Peyer's patch (tissue), 4 donors: ENCODE results near the gene PLAGL2.

Experiments used
- POLR2A ChIP-seq, 2 donors: fragments of 450-650 bp; IDR thresholded peaks; one replicate each; pipeline ENCODE4 v1.5.1; 2017; ENCODE audit warnings: antibody characterized with exemption in 2 of 2, mild to moderate bottlenecking in 2 of 2, moderate library complexity in 2 of 2
- TF ChIP-seq, protein P1 (sequence below), 6 experiments: fragments of 450-650 bp in 4 of 6; fragments of 200-600 bp in 2 of 6; sonication (generic) in 1 of 6; IDR thresholded peaks; one replicate each; pipeline ENCODE4 v1.5.1; 2017 to 2019; ENCODE audit warnings: antibody characterized with exemption in 6 of 6, mild to moderate bottlenecking in 3 of 6, moderate library complexity in 1 of 6

DNA sequence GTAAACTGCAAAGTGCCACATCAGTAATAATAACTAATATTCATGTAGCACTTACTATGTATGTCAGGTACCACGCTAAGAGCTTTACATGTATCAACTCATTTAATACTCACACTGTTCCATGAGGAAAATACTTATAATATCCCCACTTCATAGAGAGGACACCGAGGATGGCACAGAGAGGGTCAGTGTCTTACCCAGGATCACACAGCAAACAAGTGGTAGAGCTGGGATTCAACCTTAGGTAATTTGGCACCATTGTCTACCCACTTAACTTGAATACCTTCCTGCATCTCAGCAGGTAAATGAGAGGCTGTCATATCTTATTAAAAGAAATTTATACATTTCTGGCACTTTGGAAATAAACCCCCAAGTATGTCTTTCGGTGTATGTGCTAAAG lies 8.2 kb upstream of the PLAGL2 start:
- TF ChIP-seq, protein P1, sequence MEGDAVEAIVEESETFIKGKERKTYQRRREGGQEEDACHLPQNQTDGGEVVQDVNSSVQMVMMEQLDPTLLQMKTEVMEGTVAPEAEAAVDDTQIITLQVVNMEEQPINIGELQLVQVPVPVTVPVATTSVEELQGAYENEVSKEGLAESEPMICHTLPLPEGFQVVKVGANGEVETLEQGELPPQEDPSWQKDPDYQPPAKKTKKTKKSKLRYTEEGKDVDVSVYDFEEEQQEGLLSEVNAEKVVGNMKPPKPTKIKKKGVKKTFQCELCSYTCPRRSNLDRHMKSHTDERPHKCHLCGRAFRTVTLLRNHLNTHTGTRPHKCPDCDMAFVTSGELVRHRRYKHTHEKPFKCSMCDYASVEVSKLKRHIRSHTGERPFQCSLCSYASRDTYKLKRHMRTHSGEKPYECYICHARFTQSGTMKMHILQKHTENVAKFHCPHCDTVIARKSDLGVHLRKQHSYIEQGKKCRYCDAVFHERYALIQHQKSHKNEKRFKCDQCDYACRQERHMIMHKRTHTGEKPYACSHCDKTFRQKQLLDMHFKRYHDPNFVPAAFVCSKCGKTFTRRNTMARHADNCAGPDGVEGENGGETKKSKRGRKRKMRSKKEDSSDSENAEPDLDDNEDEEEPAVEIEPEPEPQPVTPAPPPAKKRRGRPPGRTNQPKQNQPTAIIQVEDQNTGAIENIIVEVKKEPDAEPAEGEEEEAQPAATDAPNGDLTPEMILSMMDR (IDR thresholded peaks at IDR 0.05) = no peak
- TF ChIP-seq POLR2A (IDR thresholded peaks at IDR 0.05) = no peak
